Brain microvascular endothelial cell (primary cell): ENCODE results near the gene HMSD.
"Not testable (repeated sequence)": the region's sequence is repeated elsewhere in the genome, so short reads cannot be mapped to it uniquely, and the experiment has no call there.

Experiments used
- DNase-seq: peaks from one replicate; pipeline ENCODE4 v3.0.0-alpha.2; 2020
- H3K27ac ChIP-seq: fragments of 250-450 bp; sonication (Bioruptor Pico); 2 replicates; pipeline ENCODE4 v1.5.1; 2020; ENCODE audit warnings: mild to moderate bottlenecking, moderate library complexity
- H3K27me3 ChIP-seq: fragments of 250-450 bp; sonication (Bioruptor Pico); replicated peaks from 2 replicates; pipeline ENCODE4 v1.5.1; 2020; ENCODE audit warnings: mild to moderate bottlenecking
- H3K36me3 ChIP-seq: fragments of 250-450 bp; sonication (Bioruptor Pico); replicated peaks from 2 replicates; pipeline ENCODE4 v1.5.1; 2020; ENCODE audit warnings: mild to moderate bottlenecking
- H3K4me3 ChIP-seq: 2 replicates; pipeline ENCODE4 v1.5.1; 2011; ENCODE audit warnings: low read depth, mild to moderate bottlenecking, control low read depth, low read length, moderate library complexity
- in situ Hi-C: cut with HindIII; loops from 2 replicates; pipeline ENCODE4 v1.10.0; 2017; ENCODE audit warnings: low sequenced_read_pairs, low pct_ligation_motif_present
- TF ChIP-seq, protein P1 (sequence below): IDR thresholded peaks from 2 replicates; pipeline ENCODE4 v1.5.1; 2011; ENCODE audit warnings: low read depth, mild to moderate bottlenecking, moderate library complexity, low read length, control low read depth, inconsistent platforms; ENCODE audit errors: missing control alignments

HMSD gene

DNA sequence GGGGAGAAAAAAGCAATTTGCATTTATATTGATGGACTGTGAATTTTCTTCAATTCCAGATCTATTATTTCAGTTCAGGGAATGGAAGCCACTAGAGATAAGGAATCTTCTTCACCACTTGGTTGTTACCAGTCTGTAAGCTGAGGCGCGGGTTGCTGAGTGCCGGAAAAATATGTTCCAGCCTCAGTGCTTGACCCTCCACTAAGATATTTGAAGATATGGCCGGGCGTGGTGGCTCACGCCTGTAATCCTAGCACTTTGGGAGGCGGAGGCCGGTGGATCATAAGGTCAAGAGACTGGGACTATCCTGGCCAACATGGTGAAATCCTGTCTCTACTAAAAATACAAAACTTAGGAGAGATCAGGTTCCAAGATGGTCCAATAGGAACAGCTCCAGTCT, 9.1 kb upstream of the HMSD start:
- in situ Hi-C loops, result no loop called here
- no peak overlapping the region for H3K27ac ChIP-seq
- H3K36me3 ChIP-seq, result no peaks in the 10 kb centered on the region
- TF ChIP-seq, protein P1, sequence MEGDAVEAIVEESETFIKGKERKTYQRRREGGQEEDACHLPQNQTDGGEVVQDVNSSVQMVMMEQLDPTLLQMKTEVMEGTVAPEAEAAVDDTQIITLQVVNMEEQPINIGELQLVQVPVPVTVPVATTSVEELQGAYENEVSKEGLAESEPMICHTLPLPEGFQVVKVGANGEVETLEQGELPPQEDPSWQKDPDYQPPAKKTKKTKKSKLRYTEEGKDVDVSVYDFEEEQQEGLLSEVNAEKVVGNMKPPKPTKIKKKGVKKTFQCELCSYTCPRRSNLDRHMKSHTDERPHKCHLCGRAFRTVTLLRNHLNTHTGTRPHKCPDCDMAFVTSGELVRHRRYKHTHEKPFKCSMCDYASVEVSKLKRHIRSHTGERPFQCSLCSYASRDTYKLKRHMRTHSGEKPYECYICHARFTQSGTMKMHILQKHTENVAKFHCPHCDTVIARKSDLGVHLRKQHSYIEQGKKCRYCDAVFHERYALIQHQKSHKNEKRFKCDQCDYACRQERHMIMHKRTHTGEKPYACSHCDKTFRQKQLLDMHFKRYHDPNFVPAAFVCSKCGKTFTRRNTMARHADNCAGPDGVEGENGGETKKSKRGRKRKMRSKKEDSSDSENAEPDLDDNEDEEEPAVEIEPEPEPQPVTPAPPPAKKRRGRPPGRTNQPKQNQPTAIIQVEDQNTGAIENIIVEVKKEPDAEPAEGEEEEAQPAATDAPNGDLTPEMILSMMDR, result no peak
- DNase-seq, result no peak
- H3K27me3 ChIP-seq, result peaks cover 3% of the 10 kb centered on the region
- H3K4me3 ChIP-seq, result no peak overlapping the region

DNA sequence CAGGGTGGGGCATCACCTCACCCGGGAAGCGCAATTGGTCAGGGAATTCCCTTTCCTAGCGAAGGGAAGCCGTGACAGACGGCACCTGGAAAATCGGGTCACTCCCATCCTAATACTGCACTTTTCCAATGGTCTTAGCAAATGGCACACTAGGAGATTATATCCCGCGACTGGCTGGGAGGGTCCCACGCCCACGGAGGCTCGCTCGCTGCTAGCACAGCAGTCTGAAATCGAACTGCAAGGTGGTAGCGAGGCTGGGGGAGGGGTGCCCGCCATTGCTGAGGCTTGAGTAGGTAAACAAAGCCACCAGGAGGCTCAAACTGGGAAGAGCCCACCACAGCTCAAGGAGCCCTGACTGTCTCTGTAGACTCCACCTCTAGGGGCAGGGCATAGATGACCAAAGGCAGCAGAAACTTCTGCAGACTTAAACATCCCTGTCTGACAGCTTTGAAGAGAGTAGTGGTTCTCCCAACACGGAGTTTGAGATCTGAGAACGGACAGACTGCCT, 8.5 kb upstream of the HMSD start:
- H3K27me3 ChIP-seq, in situ Hi-C loops: not testable (repeated sequence)

DNA sequence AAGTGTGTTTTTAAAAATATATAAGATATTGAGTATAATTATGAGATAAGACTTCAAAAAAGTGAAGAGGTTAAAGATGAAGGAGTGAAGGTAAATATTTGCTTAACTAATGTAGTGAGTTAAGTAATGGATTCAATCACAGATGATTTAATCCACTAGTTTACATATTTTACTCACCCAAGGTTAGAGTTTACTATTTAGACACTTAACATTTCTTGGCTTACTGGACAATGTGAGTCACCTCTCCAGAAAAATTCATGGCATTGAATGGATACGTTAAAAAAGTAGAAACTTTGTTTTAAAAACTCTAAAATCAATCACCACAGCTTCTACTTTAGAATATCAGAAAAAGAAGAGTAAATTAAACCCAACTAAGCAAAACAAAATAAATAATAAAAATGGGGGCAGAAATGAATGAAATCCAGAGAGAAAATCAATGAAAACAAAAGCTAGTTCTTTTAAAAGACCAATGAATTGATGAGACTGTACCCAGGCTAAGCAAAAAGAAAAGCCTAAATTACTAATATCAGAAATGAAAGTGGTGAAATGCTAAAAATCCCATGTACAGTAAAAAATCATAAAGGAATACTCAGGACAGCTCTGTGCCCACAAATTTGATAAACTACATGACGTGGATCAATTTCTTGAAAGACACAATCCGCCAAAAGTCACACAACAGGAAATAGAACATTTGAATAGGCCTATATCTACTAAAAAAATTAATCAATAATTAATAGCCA, 1.9 kb upstream of the HMSD start:
- no peaks in the 10 kb centered on the region for H3K27me3 ChIP-seq
- in situ Hi-C loops, result no loop called here
- DNase-seq, result no peak
- no peaks in the 10 kb centered on the region for H3K36me3 ChIP-seq
- TF ChIP-seq, protein P1, result no peak
- no peak overlapping the region for H3K27ac ChIP-seq
- no peak overlapping the region for H3K4me3 ChIP-seq

More for the DNA sequence above, 8.5 kb upstream of the HMSD start:
- H3K36me3 ChIP-seq, H3K4me3 ChIP-seq, H3K27ac ChIP-seq, DNase-seq: not testable (repeated sequence)

DNA sequence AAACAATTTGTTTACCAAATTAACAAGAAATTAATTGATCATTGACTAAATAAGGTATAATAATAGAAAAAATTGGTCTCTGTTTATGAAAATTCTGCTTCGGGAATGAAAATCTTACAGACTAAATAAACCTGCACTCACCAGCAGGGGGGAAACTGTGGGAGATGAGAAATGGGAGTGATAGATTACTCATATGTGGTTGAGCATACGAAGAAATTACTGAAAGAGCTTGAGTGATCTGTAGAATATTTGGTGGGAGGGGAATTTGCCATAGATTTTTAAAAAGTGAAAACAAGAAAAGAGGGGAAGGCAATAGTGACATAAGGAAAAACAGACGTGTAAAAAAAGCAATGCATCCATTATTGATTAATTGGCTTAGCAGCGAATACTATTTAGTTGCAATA, 2.2 kb downstream of the HMSD start:
- Histone ChIP-seq H3K36me3 (no peaks in the 10 kb centered on the region), H3K4me3 (no peak overlapping the region), H3K27ac (no peak overlapping the region), H3K27me3 (no peaks in the 10 kb centered on the region)
- DNase-seq, result peak; percentile 45
- in situ Hi-C loops, result no loop called here
- TF ChIP-seq, protein P1, result peak; percentile 60

DNA sequence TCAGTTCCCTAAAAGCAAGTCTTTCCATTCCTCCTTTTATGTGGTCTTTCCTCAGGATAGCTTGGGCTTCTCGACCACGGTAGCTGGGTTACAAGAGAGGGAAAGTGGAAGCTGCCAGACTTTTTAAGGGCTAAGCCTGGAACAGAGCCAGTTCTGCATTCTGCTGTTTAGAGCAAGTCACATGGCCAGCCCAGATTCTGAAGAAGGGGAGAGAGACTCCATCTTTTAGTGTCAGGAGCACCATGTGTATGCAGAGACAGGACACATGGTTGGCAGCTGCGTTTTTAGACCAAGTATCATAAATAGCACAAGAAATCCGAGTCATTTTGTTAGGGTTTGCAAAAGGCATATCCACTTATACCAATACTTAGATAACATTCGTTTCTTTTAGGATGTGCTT, 4.7 kb downstream of the HMSD start:
- no peak for DNase-seq
- in situ Hi-C loops, result no loop called here
- Histone ChIP-seq H3K36me3 (no peaks in the 10 kb centered on the region), H3K4me3 (no peak overlapping the region), H3K27me3 (no peaks in the 10 kb centered on the region), H3K27ac (no peak overlapping the region)
- TF ChIP-seq, protein P1, result no peak

DNA sequence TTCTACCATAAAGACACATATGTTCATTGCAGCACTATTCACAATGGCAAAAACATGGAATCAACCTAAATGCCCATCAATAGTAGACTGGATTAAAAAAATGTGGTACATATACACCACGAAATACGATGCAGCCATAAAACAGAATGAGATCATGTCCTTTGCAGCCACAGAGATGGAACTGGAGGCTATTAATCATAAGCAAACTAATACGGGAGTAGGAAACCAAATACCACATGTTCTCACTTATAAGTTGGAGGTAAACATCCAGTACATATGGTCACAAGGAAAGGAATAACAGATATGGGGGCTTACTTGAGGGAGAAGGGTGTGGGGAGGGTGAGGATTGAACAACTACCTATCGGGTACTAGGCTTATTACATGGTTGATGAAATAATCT, 7.7 kb downstream of the HMSD start:
- TF ChIP-seq, protein P1, result no peak
- no peaks in the 10 kb centered on the region for H3K27me3 ChIP-seq
- H3K36me3 ChIP-seq, result no peaks in the 10 kb centered on the region
- no peak for DNase-seq
- no peak overlapping the region for H3K27ac ChIP-seq
- in situ Hi-C loops, result no loop called here
- no peak overlapping the region for H3K4me3 ChIP-seq
